GM19239 (cell line): ENCODE data around the gene POP4.
"Not testable (repeated sequence)": the region's sequence is repeated elsewhere in the genome, so short reads cannot be mapped to it uniquely, and the experiment has no call there.

Source experiments
- DNase-seq: peaks from one replicate; pipeline ENCODE4 v3.0.0; 2011; ENCODE audit warnings: low spot score; ENCODE audit not compliant: insufficient read length
- FAIRE-seq: peaks from 2 replicates; lab custom pipeline; 2011; peaks lifted over from hg19 to GRCh38; lab: Jason Lieb, UNC

The POP4 gene, protein sequence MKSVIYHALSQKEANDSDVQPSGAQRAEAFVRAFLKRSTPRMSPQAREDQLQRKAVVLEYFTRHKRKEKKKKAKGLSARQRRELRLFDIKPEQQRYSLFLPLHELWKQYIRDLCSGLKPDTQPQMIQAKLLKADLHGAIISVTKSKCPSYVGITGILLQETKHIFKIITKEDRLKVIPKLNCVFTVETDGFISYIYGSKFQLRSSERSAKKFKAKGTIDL

DNA sequence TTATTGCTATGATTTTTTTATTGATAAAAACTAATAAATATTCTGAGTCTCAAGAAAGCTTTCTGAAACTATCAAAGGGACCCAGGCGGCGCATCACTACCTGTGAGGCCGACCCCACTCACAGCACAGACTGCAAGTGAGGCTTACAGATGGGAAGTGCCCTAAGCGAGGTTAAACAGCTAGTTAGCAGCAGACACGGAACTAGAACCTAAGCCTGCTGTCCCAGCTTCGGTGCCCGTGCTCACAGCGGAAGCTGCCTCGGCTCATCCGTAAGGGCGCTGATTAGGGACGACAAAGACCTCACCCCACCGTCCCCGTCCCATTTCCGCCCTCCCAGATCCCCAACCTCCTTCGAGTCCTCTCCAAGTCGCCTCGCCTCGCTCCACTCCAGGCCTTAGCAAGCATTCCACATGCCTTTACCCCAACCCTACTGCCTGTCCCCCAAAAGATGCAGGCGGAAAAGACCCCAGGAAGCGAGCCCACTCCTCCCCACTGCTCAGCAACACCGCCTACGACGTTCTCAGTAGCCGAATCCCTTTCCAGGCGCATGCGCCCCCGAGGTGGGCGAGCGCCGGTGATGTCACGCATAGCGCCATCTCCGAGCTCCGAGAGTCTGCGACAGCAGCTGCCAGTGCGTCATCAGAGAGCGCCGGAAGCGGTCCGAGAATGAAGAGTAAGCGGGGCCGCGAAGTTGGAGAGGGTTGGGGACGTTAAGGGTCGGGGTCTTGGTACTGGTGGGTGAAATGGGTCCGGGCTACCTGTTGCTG lies at the start of gene POP4:
TSS of gene POP4 (plus strand) at position 631 of the 767 bp plus-strand sequence. CDS start at position 667, 36 bp downstream.
- FAIRE-seq (peak; percentile 94), DNase-seq (peak; percentile 97)

DNA sequence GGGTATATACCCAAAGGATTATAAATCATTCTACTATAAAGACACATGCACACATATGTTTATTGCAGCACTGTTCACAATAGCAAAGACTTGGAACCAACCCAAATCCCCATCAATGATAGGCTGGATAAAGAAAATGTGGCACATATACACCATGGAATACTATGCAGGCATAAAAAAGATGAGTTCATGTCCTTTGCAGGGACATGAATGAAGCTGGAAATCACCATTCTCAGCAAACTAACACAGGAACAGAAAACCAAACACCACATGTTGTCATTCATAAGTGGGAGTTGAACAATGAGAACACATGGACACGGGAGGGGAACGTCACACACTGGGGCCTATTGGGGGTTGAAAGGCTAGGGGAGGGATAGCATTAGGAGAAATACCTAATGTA lies 47.0 kb upstream of the POP4 start:
- not testable (repeated sequence) for DNase-seq, FAIRE-seq

DNA sequence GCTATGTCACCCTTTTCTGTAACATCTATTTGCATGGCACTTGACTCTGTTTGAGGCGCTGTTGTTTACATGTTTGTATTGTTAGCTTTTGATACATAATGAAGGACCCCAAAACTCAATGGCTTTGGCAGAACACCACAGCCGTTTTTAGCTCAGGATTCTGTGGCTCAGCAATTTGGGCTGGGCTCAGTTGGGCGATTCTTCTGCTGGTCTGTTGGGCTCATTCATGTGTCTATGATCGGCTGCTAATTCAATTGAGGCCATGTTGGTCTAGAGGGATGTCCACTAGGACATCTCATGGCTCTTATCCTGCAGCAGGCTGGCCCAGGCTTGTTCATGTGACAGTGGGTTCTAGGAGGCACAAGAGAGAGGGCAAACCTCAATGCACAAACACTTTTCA lies 46.3 kb upstream of the POP4 start:
- DNase-seq (no peak), FAIRE-seq (no peak)

DNA sequence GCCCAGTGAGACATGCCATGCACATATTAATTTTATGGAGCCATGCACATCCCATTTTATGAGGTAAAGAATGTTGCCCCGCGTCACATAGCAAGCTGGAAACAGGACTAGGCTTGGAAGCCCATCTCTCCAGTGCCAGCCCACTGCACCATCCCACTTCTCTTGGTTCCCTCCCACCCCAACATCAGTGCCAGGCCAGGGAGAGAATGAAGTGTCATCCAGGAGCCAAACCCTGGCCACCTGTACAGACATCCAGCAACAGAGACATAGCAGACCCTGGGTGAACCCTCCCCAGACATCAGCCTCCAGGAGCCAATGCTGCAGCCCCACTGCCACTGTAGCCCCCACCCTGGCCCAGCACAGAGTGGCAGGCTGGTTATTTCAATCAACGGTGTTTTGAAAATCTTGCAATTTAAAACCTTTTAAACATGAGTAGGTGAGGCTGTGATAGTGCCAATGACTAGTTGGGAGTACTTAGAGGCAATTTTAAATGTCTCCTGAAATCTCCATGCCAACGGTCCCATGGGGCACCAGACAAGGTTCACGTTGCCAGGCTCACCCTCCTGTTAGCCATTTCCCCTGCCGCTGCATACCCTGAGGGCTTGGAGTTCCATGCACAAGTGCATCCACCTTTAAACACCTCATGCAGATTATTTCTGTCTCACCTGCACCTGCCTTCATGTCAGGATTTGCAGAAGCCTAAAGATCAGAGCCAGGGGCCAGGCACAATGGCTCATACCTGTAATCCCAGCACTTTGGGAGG lies 45.6 kb upstream of the POP4 start:
- FAIRE-seq (no peak), DNase-seq (no peak)

DNA sequence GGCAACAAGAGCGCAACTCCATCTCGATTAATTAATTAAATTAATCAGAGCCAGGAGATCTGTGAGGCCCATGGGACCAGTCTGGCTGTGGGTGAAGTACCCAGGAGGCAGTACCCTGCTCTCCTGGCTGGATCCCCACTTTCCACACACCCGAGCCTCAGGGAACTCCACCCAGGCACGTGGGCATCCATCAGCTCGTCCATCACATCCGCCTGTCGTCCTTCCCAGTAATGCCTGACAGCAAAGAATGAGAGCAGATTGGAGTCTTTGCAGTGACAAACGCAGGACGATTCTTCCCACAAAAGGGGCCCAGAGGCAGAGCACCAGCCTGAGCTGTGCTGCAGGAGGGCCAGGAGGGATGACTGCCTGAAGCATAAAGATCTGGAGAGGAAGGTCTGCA lies 44.5 kb upstream of the POP4 start:
- DNase-seq: no peak
- no peak for FAIRE-seq

DNA sequence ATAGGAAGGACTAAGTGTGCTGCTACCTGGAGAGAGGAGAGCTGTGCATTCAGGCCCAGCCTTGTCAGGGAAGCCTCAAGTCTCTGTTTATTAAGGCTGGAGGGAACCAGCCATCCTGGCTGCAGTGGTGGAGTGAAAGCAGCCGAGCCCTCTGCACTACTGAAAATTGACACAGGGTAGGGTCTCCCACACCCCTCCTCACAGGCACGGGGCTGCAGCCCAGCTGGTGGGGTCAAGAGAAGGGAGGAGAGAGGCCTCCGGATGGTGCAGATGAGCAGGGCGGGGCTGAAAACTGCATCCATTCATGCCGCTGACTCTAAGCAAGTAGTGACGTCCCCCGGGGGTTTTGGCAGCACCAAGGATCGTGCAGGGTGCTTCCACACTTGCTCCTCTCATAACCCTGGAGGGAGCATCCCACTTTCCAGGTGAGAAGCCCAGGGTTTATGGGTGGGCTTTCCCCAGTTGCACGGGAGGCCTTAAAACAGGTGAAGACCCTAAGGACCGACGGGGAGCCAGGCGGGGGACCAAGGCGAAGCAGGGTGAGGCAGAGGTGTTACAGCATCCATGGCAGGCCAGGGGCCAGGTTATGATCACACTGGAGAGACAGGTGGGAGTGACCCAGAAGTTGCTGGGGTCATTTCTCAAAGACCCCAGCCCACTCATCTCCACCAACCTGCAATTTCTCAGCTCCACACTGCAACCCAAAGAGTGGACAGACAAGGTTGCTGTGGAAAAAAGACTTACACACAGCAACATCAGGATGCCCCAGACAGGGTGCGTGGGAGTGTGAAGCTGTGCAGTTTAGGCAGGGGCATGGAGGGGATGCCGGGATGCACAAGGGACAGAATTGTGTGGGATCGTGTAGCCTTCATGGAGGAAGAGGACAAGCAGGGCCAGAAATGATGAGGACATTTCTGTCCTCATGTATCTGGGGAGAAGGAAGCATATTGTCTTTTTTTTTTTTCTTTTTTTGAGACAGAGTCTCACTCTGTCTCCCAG lies 43.5 kb upstream of the POP4 start:
- FAIRE-seq (no peak), DNase-seq (no peak)

DNA sequence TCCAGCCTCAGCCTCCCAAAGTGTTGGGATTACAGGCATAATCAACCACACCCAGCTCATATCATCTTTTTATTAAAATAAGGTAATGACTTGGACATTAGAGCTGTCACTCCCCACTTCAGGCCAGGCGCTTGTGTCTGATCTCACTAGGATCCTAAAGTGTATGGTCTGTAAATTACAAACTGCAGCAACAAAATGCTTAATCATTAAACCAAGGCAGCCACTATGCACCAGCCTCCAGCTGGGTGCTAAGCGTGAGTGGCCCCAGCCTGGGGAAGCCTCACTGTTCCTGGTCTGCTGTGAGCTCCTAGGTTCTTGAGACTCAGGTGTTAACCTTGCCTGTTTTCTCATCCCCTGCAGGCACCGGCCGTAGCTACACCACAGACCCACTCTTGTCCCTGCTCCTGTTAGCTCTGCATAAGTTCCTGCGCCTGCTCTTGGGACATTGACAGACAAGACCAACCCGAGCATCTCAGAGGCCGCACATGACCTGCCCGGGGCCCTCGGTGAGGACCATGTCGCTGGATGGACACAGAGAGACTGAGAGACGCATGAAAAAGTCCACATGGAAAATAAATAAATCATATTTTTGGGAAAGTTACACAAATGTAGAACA lies 42.5 kb upstream of the POP4 start:
- FAIRE-seq (no peak), DNase-seq (no peak)

DNA sequence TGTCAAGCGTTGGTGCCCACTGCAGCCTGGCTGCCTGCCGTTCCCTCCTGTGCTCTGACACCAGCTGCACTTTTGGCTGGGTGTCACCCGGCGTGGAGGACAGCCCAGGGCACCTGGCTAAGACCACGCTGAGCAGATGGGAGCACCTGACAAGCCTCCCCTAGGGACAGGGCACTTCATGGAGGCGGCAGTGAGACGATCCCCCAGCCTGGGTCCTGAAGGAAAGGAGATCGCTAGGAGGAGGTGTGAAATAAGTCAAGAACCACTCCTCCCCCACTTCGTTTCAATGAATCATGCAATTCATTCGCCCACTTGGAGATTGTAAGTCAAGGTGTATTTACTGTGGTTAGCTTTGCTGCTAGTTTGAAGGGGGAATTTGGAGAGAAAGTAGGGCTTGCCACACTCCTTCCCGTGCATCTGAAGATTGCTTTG lies 41.5 kb upstream of the POP4 start:
- FAIRE-seq: no peak
- no peak for DNase-seq

DNA sequence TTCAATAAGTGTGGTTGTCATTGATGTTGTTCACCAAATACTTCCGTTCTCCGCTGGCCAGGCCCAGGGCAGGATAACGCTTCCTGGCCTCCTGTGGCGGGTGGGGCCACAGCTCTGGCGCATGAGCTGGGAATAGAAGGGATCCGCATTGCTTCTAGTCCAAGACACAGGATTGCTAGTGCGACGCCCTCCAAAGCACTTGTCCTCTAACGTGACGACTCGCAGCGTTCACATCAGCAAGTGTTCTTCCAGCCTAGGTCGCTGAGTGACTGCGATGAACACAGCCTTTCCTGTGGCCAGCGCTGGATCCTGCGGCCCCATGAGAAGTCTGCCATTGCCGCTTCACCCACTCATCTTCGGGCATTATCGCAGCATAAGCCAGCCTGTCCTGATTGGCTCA lies 40.9 kb upstream of the POP4 start:
- FAIRE-seq: no peak
- no peak for DNase-seq

DNA sequence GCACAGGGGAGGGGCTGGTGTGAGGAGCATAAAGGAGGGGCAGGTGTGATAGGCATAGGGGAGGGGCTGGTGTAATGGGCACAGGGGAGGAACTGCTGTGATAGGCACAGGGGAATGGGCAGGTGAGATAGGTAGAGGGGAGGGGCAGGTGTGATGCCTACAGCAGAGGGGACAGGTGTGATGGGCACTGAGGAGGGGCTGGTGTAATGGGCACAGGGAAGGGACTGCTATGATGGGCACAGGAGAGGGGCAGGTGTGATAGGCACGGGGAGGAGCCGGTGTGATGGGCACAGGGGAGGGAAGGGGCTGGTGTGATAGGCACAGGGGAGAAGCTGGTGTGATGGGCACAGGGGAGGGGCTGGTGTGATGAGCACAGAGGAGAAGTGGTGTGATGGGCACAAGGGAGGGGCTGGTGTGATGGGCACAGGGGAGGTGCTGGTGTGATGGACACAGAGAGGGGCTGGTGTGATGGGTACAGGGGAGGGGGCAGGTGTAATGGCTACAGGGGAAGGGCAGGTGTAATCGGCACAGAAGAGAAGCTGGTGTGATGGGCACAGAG lies 39.5 kb upstream of the POP4 start:
- FAIRE-seq (no peak), DNase-seq (no peak)

DNA sequence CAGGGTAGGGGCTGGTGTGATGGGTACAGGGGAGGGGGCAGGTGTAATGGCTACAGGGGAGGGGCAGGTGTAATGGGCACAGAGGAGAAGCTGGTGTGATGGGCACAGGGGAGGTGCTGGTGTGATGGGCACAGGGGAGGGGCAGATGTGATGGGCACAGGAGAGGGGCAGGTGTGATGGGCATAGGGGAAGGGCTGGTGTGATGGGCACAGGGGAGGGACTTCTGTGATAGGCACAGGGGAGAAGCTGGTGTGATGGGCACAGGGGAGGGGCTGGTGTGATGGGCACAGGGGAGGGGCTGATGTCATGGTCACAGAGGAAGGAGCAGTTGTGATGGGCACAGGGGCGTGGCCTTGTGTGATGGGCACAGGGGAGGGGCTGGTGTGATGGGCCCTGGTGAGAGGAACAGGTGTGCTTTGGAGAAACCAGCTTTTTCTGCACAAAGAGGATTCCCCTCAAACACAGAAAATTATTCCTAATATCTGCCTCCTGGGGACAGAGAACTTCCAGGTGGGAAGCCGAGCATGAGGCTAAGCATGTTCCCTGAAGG lies 38.6 kb upstream of the POP4 start:
- FAIRE-seq: no peak

DNA sequence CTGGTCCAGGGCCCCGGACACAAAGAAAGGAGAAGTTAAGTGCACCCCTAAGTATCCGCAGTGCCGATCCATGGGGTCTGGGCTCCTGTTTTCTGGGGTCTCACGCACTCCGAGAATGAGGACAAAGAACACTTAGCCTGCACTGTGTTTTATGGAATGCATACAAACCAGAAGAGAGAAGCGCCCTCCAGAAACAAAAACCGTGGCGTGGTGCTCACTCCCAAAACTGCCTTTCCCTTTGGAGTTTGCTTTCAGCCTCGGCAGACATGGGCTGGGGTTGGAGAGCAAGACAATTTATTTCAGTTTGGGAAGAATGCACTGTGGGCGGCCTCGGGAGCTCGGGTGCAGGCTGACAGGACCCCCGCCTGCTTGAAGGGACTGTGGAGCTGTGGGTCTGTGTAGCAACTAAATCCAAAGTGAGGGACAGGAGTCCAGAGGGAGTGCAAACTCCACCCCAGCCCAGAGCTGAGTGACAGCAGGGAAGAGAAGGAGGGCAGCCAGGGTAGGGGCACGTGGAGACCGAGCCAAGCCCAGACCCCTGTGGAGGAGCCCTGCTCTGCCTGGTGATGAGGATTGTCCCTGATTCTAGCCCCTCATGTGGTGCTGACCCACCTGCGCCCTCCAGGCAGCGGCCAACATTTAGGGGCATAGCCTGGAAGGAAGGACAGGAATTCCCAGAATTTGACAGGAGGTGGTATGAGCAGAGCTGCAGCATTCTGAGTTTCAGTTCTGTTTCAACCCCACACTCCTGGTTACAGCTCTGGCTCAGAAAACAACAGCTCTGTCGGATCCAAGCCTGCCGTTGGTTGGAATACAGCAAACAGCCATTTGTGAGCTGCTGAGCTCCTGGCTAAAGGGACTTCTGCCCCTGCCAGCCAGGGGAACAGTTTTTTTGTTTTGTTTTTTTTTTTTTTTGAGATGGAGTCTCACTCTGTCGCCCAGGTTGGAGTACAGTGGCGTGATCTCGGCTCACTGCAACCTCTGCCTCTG lies 37.8 kb upstream of the POP4 start:
- FAIRE-seq: no peak
- DNase-seq: no peak

More for the DNA sequence above, 38.6 kb upstream of the POP4 start:
- no peak for DNase-seq

DNA sequence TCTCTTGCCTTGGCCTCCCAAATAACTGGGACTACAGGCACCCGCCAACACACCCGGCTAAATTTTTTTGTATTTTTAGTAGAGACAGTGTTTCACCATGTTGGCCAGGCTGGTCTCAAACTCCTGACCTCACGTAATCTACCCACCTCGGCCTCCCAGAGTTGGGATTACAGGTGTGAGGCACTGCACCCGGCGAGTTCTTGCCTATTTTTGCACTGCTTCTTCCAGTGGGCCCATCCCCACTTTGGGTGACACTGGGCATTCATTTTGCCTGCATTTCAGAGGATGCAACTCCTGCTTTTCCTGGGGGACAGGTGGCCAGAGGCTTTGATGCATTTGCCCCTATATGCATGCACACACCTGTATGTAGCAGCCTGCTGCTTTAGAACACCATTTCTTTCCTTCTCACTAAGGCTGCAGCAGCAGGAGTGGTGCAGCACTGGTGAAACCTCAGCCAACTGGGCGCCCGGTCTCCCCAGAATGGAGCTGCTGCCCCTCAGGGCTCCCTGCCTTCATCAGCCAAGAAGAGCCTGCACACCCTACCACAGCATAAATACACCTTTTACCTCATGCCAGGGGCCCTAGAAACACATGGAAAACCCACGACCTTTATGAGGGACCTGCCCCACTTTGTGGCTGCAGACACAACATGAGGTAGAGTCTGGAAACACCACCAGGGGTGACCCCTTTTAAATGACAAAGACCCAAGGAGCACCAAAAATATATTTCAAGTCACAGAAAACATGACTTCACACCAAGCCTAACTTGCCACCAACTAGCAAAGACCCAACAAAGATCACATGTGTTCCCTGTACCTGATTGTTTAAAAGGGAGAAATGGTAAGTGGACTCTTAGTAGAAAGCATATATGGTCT lies 36.8 kb upstream of the POP4 start:
- DNase-seq: no peak
- no peak for FAIRE-seq

DNA sequence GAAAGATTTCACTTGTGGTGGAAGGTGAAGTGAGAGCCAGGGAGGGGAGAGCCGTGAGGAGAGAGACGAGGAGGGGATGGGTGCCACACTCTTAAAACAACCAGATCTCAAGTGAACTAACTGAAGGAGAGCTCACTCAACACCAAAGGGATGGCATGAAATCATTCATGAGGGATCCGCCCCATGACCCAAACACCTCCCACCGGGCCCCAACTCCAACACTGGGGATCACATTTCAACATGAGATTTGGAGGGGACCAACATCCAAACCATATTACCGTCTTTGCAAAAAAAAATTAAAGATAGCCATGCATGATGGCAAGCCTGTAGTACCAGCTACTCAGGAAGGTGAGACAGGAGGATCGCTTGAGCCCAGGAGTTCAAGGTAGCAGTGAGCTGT lies 34.9 kb upstream of the POP4 start:
- FAIRE-seq (no peak), DNase-seq (no peak)

DNA sequence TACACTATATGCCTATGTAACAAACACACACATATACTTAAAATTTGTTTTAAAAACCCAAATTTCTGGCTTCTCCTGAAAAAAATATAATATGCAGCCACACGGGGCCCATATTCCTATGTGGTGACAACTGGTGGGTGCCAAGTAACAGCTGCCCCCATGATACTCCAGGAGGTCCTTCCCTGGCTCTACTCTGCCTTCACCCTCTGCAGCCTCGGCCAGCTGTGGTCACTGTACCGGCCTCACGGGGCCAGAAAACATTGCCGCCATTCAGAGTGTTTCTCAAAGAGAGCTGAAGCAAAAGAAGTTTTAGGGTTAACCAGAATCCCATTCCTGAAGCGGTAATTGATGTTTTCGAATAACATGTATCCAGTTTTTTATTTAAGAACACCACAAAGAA lies 32.6 kb upstream of the POP4 start:
- DNase-seq (no peak), FAIRE-seq (no peak)

DNA sequence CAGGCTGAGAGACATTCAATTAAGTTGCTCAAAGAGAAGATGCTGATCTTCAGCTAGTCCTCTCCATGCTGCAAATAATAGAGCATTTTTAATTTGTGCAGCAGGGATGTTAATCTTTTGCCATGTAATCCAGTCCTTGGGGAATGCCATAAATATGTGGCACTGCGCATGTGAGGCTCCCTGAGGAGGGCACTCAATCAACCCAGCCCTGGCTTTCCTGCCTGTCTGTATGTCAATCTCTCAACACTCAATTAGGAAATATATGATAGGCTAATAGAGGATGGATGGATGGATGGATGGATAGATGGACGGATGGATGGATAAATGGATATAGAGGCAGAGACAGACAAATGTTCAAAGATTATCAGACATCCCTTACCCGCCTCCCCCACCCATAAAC lies 31.6 kb upstream of the POP4 start:
- FAIRE-seq (no peak), DNase-seq (no peak)

DNA sequence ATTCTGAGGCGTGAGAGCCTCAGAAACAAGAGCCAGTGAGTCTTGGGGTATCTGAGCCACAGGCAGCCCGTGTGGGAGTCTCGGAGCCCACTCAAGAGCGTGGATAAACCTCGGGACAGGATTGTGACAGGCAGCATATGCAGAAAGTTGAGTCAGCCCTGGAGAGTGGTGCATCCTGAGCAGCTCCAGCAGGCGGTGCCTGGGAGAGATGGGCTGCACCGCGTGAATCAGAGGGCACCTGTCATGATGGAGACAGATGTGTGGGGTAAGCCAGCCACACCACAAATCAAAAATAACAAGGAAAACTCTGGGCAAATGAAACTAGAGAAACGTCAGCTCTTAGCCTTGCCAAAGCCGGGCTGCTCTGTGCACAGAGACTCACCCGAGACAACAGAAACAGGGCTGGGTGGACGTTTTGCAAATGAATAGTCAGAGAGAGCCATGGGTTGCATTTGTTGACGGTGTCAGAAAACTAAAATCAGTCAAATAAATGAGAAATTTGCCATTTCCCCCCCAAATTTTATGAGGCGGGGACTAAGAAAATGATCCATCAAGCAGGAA lies 30.0 kb upstream of the POP4 start:
- no peak for FAIRE-seq
- DNase-seq: no peak
